BLaER1 treated with 17β-estradiol and CSF1 and Interleukin-3, amounts not matched to agents 10 nM and 100 nM (cell line): ENCODE results near the gene FES.

Experiments
- H3K27ac ChIP-seq, 11 experiments: shearing (Covaris generic); formaldehyde crosslinking; 2 replicates each; pipeline ENCODE4 v1.8.1; 2022
- H3K27me3 ChIP-seq, 11 experiments: shearing (Covaris generic); formaldehyde crosslinking; 2 replicates each; pipeline ENCODE4 v1.8.1; 2022
- H3K36me3 ChIP-seq, 11 experiments: shearing (Covaris generic); formaldehyde crosslinking; 2 replicates each; pipeline ENCODE4 v1.8.1; 2022
- H3K4me1 ChIP-seq, 10 experiments: shearing (Covaris generic); formaldehyde crosslinking; 2 replicates each; pipeline ENCODE4 v1.8.1; 2022
- H3K4me2 ChIP-seq, 11 experiments: shearing (Covaris generic); formaldehyde crosslinking; 2 replicates each; pipeline ENCODE4 v1.8.1; 2022
- H3K4me3 ChIP-seq, 10 experiments: shearing (Covaris generic); formaldehyde crosslinking; 2 replicates each; pipeline ENCODE4 v1.8.1; 2022
- H3K9ac ChIP-seq, 11 experiments: shearing (Covaris generic); formaldehyde crosslinking; 2 replicates each; pipeline ENCODE4 v1.8.1; 2022
- H3K9me3 ChIP-seq, 11 experiments: shearing (Covaris generic); formaldehyde crosslinking; replicated peaks in 1 of 11; 2 replicates each; pipeline ENCODE4 v1.8.1; 2022
- H4K20me1 ChIP-seq, 11 experiments: shearing (Covaris generic); formaldehyde crosslinking; 2 replicates each; pipeline ENCODE4 v1.8.1; 2022
- Cebpa-rat ChIP-seq, 11 experiments: shearing (Covaris generic); IDR thresholded peaks; 2 replicates each; pipeline ENCODE4 v1.8.1; 2022

The FES gene

GRCh38 chr15:90901175-90902039, 17.1 kb downstream of the FES start:
- peak overlapping the region; percentile 87 to 99 (median 94) for H3K4me2 ChIP-seq
- peak overlapping the region; percentile 60 to 90 (median 78); a peak in 19 of 20 replicates for H3K4me3 ChIP-seq
- peaks cover 0 to 15% (median 0%) of the 10 kb centered on the region in 11 experiments; a peak in 7 of 22 replicates for H4K20me1 ChIP-seq
- H3K27ac ChIP-seq: peak overlapping the region; percentile 75 to 95 (median 90); a peak in 17 of 22 replicates
- no peaks in the 10 kb centered on the region for H3K9me3 ChIP-seq
- H3K9ac ChIP-seq: peak overlapping the region; percentile 85 to 96 (median 93); a peak in 21 of 22 replicates
- H3K36me3 ChIP-seq: peaks cover 17 to 23% (median 18%) of the 10 kb centered on the region in 11 experiments
- no peak for TF ChIP-seq Cebpa-rat (IDR thresholded peaks at IDR 0.05)
- H3K27me3 ChIP-seq: no peaks in the 10 kb centered on the region
- peaks cover 33 to 50% (median 44%) of the 10 kb centered on the region in 10 experiments for H3K4me1 ChIP-seq

DNA sequence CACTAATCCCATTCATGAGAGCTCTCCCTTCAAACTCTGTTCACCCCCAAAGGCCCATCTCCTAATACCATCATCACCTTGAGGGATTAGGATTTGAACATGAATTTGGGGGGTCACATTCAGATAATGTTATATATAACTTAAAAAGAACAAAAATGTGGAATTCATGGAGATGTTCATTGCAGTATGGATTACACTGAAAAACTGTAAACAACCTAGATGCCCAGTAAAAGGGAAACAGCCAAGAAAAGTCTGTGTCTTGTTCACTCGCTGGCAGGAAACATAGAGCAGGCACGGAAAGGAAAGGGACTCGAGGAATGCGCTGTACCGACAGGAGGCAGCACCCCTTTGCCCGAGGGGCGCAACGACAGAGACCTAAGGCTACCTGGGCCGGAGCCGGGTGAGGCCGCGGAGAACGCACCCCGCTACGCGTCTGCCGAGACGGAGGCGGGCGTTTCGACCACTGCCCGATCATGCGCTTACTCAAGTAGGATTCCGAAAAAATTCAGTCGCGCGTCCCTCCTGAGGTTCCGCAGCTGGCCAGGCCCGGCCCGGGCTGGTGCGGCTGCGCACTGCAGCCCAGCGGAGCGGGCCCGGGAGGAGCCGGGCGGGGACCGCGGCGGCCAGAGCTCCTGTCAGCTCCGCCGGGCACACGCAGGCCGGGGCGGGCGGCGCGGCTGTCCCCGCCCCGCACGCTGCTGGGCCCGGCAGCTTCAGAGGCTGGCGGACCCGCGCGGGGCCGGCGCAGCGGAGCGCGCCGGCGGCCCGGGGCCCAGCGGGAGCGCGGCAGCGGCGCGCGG, 17.9 kb downstream of the FES start:
- Histone ChIP-seq H3K27me3 (no peaks in the 10 kb centered on the region), H3K27ac (peak overlapping the region; percentile 75 to 95 (median 90)), H3K4me3 (peak overlapping the region; percentile 60 to 90 (median 78)), H3K9me3 (no peaks in the 10 kb centered on the region), H3K36me3 (peaks cover 24 to 30% (median 26%) of the 10 kb centered on the region in 11 experiments), H3K4me1 (peaks cover 25 to 47% (median 38%) of the 10 kb centered on the region in 10 experiments), H3K9ac (peak overlapping the region; percentile 85 to 96 (median 93)), H4K20me1 (peaks cover 0 to 15% (median 0%) of the 10 kb centered on the region in 11 experiments; a peak in 6 of 22 replicates), H3K4me2 (peak overlapping the region; percentile 87 to 99 (median 94))
- no peak for TF ChIP-seq Cebpa-rat (IDR thresholded peaks at IDR 0.05)

DNA sequence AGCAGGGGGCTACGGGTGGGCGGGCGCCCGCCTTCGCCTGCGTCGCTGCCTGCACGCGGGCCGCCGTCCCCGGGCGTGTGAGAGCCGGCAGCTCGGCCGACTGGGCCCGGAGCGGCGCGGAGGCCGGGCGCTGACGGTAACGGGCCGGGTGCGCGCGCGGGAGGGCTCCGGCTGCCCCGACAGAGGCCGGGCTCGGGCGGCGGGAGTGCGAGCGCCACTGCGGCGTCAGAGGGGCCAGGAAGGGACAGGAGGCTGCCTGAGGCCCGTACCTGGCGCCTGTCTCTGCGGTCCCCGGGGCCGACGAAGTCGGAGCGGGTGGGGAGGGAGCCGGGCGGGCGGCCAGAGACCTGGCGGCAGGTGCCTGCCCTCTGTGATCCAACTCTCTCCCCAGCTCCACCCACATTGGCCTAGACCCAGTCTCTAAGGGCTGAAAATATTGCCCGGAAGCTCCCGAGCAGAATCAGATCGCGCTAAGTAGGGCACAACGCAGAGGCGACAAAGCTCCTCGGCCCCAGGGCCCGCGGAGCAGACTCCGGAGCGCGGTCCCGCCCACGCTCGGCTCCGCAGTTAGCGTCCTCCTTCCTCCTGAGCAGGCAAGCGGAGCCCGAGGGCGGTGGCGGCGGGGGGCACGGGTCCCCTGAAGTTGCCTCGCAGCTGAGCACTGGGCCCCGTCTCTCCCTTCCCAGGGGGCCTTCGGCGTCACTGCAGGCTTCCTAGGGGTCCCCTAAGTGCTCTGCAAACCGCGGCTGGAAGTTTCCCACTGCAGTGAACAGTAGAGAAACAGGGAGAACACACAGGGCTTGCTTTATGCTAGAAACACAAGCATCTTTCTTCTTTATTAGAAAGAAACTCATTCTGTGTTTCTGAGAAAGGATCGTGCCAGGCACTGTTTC, 18.8 kb downstream of the FES start, which contains the start of gene MAN2A2:
Gene MAN2A2, plus strand, starts transcription at position 463 of the 893 bp plus-strand sequence. CDS start 906 bp downstream, outside the sequence.
- H3K36me3 ChIP-seq: peaks cover 33 to 36% (median 34%) of the 10 kb centered on the region in 11 experiments
- peaks cover 19 to 48% (median 38%) of the 10 kb centered on the region in 10 experiments for H3K4me1 ChIP-seq
- H3K9ac ChIP-seq: peak within 1 kb of the TSS; percentile 85 to 96 (median 93)
- H3K27ac ChIP-seq: peak within 1 kb of the TSS; percentile 75 to 95 (median 90)
- H3K9me3 ChIP-seq: no peaks in the 10 kb centered on the region
- H3K27me3 ChIP-seq: no peaks in the 10 kb centered on the region
- peak within 1 kb of the TSS; percentile 60 to 90 (median 78) for H3K4me3 ChIP-seq
- peaks cover 0 to 15% (median 0%) of the 10 kb centered on the region in 11 experiments; a peak in 6 of 22 replicates for H4K20me1 ChIP-seq
- H3K4me2 ChIP-seq: peak within 1 kb of the TSS; percentile 87 to 99 (median 94)
- TF ChIP-seq Cebpa-rat (IDR thresholded peaks at IDR 0.05): no peak

DNA sequence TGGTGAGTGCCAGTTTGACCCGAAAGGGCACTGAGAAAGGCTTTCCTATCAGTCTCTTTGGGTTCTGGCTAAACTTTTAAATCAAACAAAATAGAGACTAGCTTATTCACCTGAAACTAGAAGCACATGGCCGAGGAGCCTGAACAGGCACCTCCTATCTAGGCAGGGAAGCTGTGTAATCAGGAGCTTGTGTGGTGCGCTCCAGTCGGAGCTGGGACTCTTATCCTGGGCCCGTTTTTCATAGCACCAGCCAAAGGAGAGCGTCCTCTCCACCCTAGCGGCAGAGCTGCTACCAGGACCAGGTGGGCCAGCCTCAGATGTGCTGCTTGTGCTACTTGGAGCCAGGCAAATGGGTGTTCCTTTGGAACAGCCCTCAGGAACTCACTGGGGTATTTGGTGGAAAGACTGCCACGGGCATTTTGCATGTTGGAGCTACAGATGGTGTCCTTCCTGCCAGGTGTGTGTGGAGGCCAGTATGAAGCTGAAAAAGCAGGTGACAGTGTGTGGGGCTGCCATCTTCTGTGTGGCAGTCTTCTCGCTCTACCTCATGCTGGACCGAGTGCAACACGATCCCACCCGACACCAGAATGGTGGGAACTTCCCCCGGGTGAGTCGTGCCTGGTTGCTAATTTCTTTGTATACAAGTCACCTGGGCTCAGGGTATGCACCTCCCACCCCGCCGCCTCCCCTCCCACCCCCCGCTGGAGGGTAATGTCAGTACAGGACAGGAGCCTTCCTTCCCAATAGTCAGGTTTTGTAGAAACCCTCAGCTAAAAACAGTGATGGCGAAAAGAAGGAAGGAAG, 19.6 kb downstream of the FES start:
- Histone ChIP-seq H3K27ac (peak overlapping the region; percentile 75 to 95 (median 90); a peak in 21 of 22 replicates), H3K4me3 (peak overlapping the region; percentile 60 to 90 (median 78))

DNA sequence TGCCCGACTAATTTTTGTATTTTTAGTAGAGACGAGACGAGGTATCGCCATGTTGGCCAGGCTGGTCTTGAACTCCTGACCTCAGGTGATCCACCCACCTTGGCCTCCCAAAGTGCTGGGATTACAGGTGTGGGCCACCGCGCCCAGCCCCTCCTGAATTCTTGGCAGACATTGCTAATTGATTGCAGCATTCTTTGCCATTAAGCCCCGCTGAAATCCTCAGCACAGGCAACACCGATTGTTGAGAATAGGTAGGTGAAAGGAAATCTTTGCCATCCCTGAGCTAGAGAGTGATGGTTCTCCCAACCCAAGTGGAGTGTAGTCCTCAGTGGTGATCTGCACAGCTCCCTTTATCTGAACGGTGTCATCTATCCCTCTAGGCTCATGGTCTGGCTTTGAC, 20.4 kb downstream of the FES start:
- H4K20me1 ChIP-seq: peaks cover 0 to 15% (median 0%) of the 10 kb centered on the region in 11 experiments; a peak in 6 of 22 replicates
- H3K27ac ChIP-seq: no peak overlapping the region
- TF ChIP-seq Cebpa-rat (IDR thresholded peaks at IDR 0.05): no peak
- H3K4me3 ChIP-seq: no peak overlapping the region
- no peaks in the 10 kb centered on the region for H3K9me3 ChIP-seq
- peaks cover 19 to 54% (median 40%) of the 10 kb centered on the region in 10 experiments for H3K4me1 ChIP-seq
- H3K4me2 ChIP-seq: peak overlapping the region in 8 of 11 experiments; percentile 16 to 41 (median 22); a peak in 9 of 22 replicates
- no peak overlapping the region for H3K9ac ChIP-seq
- no peaks in the 10 kb centered on the region for H3K27me3 ChIP-seq
- H3K36me3 ChIP-seq: peaks cover 49 to 52% (median 51%) of the 10 kb centered on the region in 11 experiments

More for the DNA sequence above, 19.6 kb downstream of the FES start:
- no peaks in the 10 kb centered on the region for H3K9me3 ChIP-seq
- H4K20me1 ChIP-seq: peaks cover 0 to 15% (median 0%) of the 10 kb centered on the region in 11 experiments; a peak in 6 of 22 replicates
- peaks cover 19 to 50% (median 39%) of the 10 kb centered on the region in 10 experiments for H3K4me1 ChIP-seq
- TF ChIP-seq Cebpa-rat (IDR thresholded peaks at IDR 0.05): no peak
- H3K27me3 ChIP-seq: no peaks in the 10 kb centered on the region
- peaks cover 41 to 44% (median 43%) of the 10 kb centered on the region in 11 experiments for H3K36me3 ChIP-seq
- H3K4me2 ChIP-seq: peak overlapping the region; percentile 87 to 99 (median 94)
- peak overlapping the region; percentile 85 to 96 (median 93) for H3K9ac ChIP-seq

- Histone ChIP-seq H3K9ac (no peak overlapping the region), H3K27me3 (no peaks in the 10 kb centered on the region), H3K27ac (no peak overlapping the region), H3K4me2 (peak overlapping the region in 1 of 11 experiments; percentile 24; a peak in 1 of 22 replicates), H4K20me1 (peaks cover 0 to 15% (median 0%) of the 10 kb centered on the region in 11 experiments; a peak in 6 of 22 replicates), H3K4me3 (no peak overlapping the region), H3K4me1 (peaks cover 19 to 54% (median 40%) of the 10 kb centered on the region in 10 experiments), H3K9me3 (no peaks in the 10 kb centered on the region), H3K36me3 (peaks cover 57 to 60% (median 59%) of the 10 kb centered on the region in 11 experiments)
- TF ChIP-seq Cebpa-rat (IDR thresholded peaks at IDR 0.05): no peak
Observed at GRCh38 chr15:90905306-90906180, 21.2 kb downstream of the FES start.
